Keratinocyte (primary cell): ENCODE data around the gene RUNX1.

Experiments
- CTCF ChIP-seq, 3 experiments: IDR thresholded peaks in 1 of 3; conservative IDR thresholded peaks in 1 of 3; optimal IDR thresholded peaks in 1 of 3; 2 replicates in 2 of 3; 3 replicates in 1 of 3; pipeline versions ENCODE3 to v1.5.1; 2011; ENCODE audit warnings: low read length in 3 of 3, mild to moderate bottlenecking in 3 of 3, moderate library complexity in 2 of 3, control low read depth in 1 of 3, inconsistent platforms in 1 of 3; ENCODE audit not compliant: insufficient read depth in 2 of 3; ENCODE audit errors: extremely low read depth in 1 of 3
- EZH2 ChIP-seq: IDR thresholded peaks from one replicate; pipeline ENCODE4 v1.6.1; 2012; ENCODE audit warnings: inconsistent platforms, mild to moderate bottlenecking, low read length, moderate library complexity

GRCh38 chr21:34859976-34860653 lies 189.0 kb downstream of the RUNX1 start:
- no peak for TF ChIP-seq EZH2
- TF ChIP-seq CTCF (optimal IDR thresholded peaks at IDR 0.05 in 1 of 3, IDR thresholded peaks at IDR 0.05 in 1 of 3, conservative IDR thresholded peaks at IDR 0.05 in 1 of 3; ENCODE audit: extremely low read depth in 1 of 3, insufficient read depth in 2 of 3, low read length in 3 of 3): no peak
